Ureter (tissue), 1 donor: ENCODE measurements around the gene EXD2. TPM values are rescaled to one million over a fixed set of nuclear protein-coding genes. Genes with fewer than 3 reads are reported as not detected.
A peak's percentile ranks its signal among the peaks of the same experiment; 100 is the strongest.

Source experiments
- DNase-seq: peaks from one replicate; pipeline ENCODE4 v3.0.0-alpha.2; 2020; ENCODE audit warnings: low spot score
- total RNA-seq: library from RNA; stranded (reverse); gene quantifications from one replicate; pipeline ENCODE4 v1.2.4, GENCODE V29; 2023
- donor health status: DM: yes; HTN: yes; CAD: no.

Gene EXD2
- total RNA-seq, 1 donor from 2014 or later, result 21.0 TPM

GRCh38 chr14:69247676-69248440 lies 56.6 kb downstream of the EXD2 start:
- peak; percentile 57 for DNase-seq

GRCh38 chr14:69249603-69250002 lies 58.3 kb downstream of the EXD2 start:
- DNase-seq, result no peak

- no peak for DNase-seq
Observed at GRCh38 chr14:69252851-69253250, 61.6 kb downstream of the EXD2 start.

- DNase-seq, result no peak
Observed at GRCh38 chr14:69259168-69259526, 67.8 kb downstream of the EXD2 start.

GRCh38 chr14:69259527-69260189 lies 68.4 kb downstream of the EXD2 start, which contains the start of gene GALNT16:
GALNT16 (plus strand) TSS chr14:69260158; CDS start chr14:69260291, 133 bp downstream.
- DNase-seq, result no peak

- DNase-seq, result no peak
Observed at GRCh38 chr14:69260190-69260860, 69.0 kb downstream of the EXD2 start.

GRCh38 chr14:69260861-69261564 lies 69.7 kb downstream of the EXD2 start:
- DNase-seq, result no peak

GRCh38 chr14:69261761-69262331 lies 70.5 kb downstream of the EXD2 start:
- no peak for DNase-seq

GRCh38 chr14:69262516-69262915 lies 71.2 kb downstream of the EXD2 start:
- no peak for DNase-seq

GRCh38 chr14:69263364-69263763 lies 72.1 kb downstream of the EXD2 start:
- DNase-seq, result peak; percentile 50

GRCh38 chr14:69263771-69264170 lies 72.5 kb downstream of the EXD2 start:
- DNase-seq, result no peak

- DNase-seq, result no peak
Observed at GRCh38 chr14:69266572-69267345, 75.5 kb downstream of the EXD2 start.

GRCh38 chr14:69267492-69267891 lies 76.2 kb downstream of the EXD2 start:
- no peak for DNase-seq

GRCh38 chr14:69268223-69268622 lies 76.9 kb downstream of the EXD2 start:
- DNase-seq, result no peak

GRCh38 chr14:69268763-69269162 lies 77.5 kb downstream of the EXD2 start:
- no peak for DNase-seq

- DNase-seq, result no peak
Observed at GRCh38 chr14:69269381-69269780, 78.1 kb downstream of the EXD2 start.

- no peak for DNase-seq
Observed at GRCh38 chr14:69270097-69270496, 78.8 kb downstream of the EXD2 start.

GRCh38 chr14:69270795-69271708 lies 79.8 kb downstream of the EXD2 start:
- DNase-seq, result no peak

- no peak for DNase-seq
Observed at GRCh38 chr14:69274321-69274720, 83.0 kb downstream of the EXD2 start.

GRCh38 chr14:69275331-69275730 lies 84.0 kb downstream of the EXD2 start:
- no peak for DNase-seq
